Dermis microvascular lymphatic vessel endothelial cell (primary cell): ENCODE data around the gene SLC1A4. TPM values are rescaled to one million over a fixed set of nuclear protein-coding genes. Genes with fewer than 3 reads are reported as not detected.
"Not testable (repeated sequence)": the region's sequence is repeated elsewhere in the genome, so short reads cannot be mapped to it uniquely, and the experiment has no call there.

Source experiments
- DNase-seq, 2 donors: peaks; one replicate each; pipeline versions ENCODE4 v3.0.0 to v3.0.0-alpha.2; 2010; ENCODE audit warnings: low read depth in 2 of 2
- total RNA-seq: library from RNA; depleted of rRNA; stranded (reverse); fragments of >200 nt; gene quantifications from 2 replicates; pipeline ENCODE4 v1.2.1, GENCODE V29; 2014

The SLC1A4 gene
- total RNA-seq, 1 donor from 2014 or later, result 16.3 TPM

DNA sequence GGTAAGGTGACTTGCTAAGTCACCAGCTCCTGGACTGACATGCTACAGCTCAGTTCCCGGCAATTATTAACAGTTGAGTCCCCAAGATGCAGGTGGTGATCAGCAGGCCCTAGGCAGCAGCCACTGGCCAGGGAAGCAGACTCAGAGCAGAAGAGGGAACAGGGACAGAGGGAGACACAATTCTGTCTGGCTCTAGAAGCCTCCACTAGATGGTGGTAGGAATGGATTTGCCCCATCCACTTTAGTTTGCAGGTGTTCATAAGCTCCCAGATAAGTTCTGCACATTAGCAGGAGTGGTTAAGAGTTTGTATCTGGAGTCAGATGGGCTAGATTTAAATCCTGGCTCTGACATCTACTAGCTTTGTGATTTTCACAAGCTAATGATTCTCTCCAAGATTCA lies 25.5 kb upstream of the SLC1A4 start:
- DNase-seq, result no peak

DNA sequence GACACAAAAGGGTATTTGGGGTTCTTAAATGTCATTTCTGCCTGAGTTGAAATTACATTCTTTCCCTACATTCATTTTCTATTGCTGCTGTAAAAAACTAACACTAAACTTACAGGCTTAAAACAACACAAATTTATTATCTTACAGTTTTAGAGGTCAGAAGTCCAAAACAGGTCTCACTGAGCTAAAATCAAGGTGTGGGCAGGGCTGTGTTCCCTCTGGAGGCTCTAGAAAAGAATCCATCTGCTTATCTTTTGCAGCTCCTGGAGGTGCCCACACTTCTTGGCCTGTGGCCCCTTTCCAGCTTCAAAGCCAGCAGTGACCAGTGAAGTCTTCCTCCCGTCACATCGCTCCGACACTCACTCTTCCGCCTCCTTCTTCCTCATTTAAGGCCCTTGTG lies 23.2 kb upstream of the SLC1A4 start:
- no peak for DNase-seq

DNA sequence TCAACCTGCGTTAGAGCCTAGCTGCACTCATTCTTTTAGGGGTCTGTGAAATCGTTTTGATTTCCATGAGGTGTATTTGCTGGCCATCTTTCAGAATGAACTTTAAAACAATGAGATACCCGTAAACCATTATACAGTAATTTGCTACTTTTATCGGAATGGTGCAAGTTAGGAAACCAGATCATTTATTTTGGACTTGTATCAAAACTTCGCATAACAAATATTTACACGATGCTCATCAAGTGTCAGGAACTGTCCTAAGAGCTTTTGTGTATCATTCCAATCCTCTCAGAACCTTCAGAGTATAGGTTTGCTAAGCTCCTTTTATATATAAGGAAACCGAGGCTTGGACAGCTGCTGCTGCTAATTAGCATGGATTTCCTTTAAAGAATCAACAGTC lies 22.4 kb upstream of the SLC1A4 start:
- peak in 1 of 2 donors; percentile 18 for DNase-seq

DNA sequence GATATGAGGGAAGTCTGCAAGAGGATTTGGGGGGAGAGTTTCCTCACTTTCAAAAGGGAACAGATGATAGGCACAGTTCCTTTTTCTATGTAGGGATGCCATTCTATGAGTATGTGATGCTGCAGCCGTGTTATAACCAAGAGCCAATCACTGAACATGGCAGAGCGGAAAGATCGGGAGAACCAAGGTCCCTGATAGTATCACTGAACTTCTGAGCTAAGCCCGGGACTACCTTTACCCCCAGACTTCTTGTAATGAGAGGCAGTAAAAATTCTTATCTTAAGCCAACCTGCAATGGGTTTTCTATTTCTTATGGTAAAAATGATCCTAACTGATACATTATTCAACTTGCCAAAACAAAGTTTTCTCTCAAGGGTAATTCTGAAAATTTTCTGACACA lies 21.6 kb upstream of the SLC1A4 start:
- no peak for DNase-seq

DNA sequence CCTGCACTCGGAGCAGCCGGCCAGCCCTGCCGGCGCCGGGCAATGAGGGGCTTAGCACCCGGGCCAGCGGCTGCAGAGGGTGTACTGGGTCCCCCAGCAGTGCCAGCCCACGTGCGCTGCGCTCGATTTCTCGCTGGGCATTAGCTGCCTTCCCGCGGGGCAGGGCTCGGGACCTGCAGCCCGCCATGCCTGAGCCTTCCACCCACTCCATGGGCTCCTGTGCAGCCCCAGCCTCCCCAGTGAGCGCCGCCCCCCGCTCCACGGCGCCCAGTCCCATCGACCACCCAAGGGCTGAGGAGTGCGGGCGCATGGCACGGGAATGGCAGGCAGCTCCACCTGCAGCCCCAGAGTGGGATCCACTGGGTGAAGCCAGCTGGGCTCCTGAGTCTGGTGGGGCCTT lies 20.1 kb upstream of the SLC1A4 start:
- DNase-seq, result not testable (repeated sequence)

DNA sequence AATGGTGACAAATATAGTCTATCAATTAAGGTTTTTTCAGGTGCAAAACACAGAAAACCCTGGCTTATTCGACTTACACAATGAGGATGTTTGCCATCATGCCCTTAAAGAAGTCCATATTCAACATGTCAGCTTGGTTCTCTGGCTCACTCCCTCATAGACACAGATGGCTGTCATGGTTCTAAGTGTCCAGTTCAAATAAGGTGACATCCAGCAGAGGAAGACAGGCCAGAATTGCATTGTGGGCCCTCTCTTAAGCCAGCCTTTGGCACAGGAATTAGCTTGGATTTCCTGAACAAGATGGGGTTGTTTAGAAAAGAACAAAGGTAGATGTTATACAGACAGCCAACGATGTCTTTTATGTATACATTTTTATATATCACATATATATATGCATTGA lies 18.7 kb upstream of the SLC1A4 start:
- DNase-seq, result no peak

DNA sequence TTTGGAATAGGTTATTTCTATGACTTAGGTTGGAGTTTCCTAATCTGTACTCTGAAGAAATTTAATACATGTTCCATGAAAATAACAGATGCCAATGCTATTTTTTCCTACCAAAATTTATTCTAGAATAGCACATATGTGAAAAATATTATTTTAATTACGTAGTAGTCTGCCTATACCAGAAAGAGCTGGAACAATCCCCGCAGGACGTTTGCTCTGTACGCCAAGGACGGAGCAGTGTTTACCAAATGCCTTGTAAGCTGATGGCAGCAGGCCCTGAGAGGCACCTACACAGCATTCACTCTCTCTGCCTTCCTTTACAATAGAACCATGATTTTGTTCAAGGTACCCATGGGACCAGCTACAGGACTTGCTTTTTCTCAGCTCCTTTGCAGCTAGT lies 16.8 kb upstream of the SLC1A4 start:
- no peak for DNase-seq

DNA sequence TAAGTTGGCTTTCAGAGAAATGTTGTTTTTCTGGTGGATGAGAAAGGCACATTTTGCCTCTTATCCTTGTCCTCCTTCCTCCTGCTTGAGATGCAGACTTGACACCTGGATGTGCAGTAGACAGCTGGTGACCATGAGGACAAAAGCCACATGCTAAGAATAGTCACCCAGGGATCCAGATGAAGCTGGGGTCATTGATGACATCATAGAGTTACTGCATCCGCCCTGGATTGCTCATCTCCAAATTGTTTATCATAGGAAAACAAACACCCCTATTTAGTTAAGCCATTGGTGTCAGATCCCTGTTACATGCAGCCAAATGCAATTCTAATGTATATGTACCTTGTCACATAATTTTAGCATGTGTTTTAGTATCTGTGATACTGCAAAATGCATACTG lies 16.3 kb upstream of the SLC1A4 start:
- DNase-seq, result no peak

DNA sequence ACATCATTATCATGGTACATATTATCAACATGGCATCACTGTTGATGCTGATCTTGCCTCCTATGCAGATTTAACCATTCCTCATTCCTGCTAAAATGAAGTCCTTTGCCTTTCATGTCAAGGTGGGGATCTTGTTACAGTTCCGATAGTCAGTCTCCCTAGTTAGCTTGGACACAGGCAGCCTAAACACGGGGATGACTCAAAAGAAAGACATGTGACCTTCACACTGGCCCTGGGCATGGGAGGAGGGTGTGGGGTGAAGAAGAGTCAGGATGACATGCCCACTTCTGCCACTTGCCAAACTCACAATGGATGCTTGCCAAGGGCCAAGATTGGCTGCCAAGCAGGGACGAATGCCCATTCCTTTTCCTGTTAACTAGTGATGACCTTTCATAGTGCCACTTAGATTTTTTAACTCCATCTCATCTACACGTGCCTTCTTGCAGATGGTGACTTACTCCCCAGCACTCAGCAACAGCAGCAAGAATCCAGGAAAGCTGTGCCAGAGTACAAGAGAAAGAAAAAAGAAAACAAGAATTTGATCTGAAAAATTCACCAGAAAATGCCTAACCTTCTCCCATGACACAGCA lies 13.9 kb upstream of the SLC1A4 start:
- DNase-seq, result peak in 1 of 2 donors; percentile 47

DNA sequence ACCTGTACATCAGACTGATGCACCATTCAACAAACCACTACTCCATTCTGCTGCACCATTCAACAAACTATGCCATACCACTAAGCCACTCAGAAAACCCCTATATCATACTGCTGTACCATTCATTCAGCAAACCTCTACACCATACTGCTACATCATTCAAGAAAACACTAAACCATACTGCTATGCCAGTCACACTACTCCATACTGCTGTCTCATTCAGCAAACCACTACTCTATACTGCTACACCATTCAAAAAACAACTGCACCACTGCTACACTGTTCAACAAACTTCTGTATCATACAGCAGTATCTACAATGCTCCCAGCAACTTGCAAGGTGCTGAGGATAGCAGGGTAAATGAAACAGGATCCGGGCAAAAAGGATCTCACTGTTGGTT lies 12.9 kb upstream of the SLC1A4 start:
- DNase-seq, result no peak

DNA sequence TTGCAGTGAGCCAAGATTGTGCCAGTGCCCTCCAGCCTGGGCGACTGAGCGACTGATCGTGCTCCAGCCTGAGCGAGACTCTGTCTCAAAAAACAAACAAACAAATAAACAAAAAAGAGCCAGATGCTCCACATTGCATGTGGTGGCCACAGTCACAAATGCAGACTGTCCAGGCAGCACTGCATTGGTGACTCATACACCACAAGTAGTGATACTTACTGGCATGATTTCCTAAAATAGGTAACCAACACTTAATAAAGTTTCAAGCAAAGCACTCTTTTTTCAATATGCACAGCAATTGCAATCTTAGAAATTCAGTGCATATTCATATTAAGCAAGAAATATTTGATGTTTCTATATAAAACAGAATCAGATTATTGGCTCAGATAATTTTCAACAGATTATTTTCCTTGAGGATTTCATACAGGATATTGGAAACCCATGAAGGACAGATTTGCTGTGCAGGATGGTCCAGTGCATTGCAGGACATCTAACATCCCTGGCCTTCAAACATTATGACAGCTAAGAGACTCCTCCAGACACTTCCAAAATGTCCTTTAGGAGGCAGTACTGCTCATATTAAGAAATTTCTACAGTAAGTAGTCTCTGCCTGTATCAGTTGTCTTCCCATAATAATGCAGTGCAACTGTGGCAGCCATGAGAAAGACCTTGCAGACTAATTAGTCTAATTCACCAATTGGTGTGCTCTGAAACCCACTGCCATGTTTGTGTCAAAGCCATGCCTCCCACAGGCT lies 10.5 kb upstream of the SLC1A4 start:
- peak in 1 of 2 donors; percentile 39 for DNase-seq

DNA sequence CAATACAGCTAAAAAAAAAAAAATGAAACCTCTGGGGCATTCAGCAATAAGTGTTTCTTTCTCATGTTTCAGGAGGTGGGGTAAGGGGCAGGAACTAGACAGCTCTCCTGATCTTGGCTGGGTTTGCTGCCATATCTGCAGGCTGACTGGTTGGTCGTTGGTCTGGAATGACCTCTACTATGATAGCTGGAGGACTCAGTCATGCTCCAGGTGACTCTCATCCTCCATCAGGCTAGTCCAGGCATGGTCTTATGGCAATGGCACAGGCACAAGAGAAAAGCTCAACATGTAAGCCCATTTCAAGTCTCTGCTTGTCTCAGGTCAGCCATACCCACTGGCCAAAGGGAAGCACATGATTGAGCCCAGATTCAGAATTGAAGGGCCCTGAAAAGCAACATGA lies 9.5 kb upstream of the SLC1A4 start:
- DNase-seq, result no peak

DNA sequence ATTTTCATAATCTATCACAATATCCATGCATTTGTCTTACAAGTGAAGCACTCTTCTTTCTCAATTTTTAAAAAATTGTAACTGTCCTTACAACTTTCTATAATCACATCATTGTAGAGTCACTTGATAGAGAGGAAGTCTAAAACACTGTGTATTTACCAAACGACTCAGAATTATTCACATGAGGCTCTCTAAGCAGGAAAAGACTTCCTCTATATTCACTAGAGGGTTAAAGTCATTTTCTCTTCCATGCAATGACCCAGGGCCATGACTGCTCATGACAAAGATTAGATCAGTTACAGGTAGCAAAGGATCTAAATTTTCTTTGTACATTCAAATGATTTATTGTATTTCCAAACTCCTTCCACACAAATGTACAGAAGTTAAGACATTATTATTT lies 9.0 kb upstream of the SLC1A4 start:
- DNase-seq, result no peak

DNA sequence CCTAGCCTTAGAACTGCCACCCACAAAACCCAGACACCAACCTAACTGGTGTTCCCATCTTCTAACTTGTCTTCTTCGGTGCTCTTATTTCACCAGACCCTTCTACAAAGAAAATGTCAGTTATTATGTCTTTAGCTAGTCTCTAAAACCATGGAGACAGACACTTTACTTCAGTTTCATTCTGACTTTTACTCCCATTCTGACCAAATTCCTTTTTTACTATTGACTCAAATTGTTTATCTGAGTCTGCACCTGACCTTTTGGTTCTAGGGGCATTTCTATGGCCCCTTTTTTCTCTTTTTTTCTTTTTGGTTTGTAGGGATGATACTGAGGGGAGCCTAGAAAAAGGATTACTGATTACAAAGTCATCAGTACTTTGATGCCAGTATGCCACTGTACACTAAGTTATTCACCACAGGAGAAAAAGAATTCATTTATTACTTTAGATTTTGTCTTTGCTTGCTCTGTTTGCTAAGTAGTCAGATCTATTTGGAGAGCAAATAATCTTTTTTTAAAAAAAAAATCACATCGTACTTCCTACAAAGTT lies 6.8 kb upstream of the SLC1A4 start:
- no peak for DNase-seq

DNA sequence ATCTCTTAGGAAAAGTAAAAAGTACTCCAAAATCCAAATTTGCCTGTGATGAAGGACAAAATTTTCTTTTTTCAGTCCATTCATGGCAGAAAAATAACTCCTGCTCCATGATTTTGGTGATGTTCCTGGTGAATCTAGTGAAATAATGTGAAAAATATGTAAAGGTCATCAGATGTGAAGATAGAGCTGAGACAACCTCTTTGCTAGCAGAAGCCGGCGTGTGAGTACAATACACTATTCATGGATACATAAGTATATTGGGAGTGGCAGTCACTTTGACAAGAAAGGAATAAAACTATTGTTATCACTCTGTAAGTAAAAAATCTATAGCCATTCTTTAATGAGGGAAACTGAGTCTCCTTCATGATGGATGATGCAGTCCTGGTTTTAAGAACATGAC lies 6.3 kb upstream of the SLC1A4 start:
- no peak for DNase-seq

DNA sequence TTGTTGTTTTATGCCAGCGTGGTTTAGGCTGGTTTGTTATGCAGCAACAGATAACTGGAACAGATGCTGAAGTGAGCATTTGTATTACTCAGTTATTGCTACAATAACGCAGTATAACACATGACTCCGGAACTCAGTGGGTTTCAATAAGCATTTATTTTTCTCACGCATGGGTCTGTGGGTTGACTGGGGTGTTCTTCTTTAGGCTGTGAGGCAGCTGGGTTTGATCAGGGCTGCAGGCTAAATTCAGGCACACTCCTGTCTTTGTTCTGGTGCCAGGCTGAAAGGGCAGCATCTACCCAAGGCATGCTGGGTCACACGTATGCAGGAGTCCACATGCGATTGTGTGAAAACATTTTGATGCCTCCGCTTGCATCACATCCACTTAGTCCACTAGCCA lies 3.8 kb upstream of the SLC1A4 start:
- DNase-seq, result no peak

DNA sequence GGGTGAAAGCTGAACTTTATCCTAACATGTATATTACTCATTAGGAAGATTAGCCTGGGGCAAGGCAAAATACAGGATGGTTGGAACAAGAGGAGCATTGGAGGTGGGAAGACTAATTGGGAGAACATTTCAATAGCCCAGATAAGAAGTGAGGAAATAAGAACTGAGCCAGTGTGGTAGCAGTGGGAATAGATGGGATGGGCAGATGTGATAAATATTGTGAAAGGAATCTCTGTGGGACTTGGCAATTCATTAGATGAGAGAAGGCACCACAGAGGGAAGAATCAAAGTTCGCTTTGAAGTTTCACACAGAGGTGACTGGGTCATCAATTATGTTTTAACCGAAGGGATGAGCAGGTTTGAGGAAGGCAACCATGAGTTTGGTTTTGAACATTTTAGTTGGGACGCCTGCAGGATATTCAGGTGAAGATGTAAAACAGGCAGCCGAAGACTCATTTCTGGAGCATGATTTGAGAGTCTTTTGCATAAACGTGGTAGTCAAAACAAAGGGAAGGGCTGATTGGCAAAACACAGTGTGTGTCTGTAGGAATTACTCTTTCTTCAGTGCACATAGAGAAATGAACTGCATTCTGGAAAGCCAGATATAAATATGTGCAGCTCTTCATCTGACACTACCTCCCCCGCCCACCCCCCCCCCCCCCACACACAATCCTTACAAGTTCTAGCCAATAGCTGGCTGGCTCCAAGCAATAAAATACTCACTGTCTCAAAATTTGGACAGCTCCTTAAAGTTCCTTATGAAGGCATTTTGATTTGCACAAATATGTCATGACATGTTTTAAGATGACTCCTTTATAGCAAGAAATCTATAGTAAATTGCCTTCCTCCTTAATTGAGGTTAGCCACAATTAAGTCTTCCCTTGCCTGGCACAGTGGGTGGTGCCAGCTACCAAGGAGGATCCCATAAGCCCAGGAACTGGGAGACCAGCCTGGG lies 1.9 kb upstream of the SLC1A4 start:
- peak in 1 of 2 donors; percentile 16 for DNase-seq

DNA sequence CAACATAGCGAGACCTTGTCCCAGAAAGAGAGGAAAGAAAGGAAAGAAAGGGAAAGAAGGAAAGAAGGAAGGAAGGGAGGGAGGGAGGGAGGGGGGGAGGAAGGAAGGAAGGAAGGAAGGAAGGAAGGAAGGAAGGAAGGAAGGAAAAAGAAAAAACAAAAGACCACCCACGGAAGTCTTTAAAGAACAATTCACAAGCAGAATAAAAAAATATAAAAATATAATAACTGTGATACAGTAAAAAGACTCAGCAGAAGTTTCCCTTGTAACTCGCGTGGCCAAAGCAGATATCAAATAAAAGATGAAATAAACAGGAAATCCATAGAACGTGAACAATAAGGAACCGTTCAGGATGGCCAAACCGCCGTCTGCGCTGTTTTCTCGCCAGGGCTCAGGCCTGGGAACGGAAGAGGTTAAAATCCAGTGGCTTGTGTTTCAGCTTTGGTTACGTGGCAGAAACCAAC lies 1.2 kb upstream of the SLC1A4 start:
- peak; percentile 36 to 95 for DNase-seq

DNA sequence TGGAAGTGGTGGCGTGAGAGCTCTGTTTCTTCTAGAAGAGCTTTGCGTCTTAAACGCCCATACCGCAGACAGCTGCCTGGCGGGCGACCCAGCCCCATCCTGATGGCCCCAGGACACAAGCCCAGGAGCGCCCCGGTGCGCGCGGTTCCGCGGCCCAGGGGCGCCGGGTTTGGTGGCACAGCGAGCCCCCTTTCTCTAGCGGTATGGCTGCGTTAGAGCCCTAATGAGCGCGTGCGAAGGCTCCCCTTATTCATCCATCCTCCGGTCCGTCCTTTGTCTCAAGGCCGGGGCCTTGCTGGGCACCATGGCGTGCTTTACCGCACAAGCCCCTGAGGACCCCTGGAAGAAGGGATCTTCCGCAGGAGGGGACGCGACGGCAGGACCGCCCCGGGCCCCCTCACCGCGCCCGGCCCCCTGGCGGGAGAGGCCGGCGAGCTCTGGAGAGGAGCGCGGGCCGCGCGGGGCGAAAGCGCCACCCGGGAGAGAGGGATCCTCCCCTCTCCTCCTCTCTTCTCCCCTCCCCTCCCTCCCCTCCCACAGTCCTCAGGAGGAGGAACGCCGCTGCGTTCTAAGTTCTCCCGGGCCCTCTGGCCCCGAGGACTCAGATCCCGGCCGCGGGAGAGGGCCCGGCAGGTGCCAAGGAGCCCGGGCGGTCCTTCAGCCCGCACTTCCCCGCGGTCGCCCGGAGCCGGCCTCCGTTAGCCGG lies 626 bp upstream of the SLC1A4 start:
- peak in 1 of 2 donors; percentile 39 for DNase-seq

DNA sequence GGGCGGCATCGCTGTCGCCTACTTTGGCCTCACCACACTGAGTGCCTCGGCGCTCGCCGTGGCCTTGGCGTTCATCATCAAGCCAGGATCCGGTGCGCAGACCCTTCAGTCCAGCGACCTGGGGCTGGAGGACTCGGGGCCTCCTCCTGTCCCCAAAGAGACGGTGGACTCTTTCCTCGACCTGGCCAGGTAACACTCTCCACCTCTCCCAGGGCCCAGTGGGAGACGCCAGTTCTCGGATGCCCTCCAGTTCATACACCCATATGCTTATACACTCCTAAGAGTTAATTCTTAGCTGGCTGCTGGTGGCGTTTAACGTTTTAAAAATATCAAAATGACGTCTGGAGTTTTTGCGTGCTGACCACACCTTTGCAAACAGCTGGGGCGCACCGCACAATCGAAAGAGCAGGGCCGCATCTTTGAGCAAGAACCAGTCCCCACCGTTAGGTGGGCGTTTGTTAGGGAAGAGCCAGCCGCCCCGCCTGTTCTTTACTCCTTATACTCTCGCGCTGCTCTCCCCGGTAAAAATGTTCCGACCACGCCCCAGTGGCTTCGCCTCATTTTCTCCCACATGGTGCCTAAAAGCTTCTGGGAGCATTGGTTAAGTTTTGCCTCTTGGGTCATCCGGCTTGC lies 899 bp downstream of the SLC1A4 start:
- DNase-seq, result peak in 1 of 2 donors; percentile 20

DNA sequence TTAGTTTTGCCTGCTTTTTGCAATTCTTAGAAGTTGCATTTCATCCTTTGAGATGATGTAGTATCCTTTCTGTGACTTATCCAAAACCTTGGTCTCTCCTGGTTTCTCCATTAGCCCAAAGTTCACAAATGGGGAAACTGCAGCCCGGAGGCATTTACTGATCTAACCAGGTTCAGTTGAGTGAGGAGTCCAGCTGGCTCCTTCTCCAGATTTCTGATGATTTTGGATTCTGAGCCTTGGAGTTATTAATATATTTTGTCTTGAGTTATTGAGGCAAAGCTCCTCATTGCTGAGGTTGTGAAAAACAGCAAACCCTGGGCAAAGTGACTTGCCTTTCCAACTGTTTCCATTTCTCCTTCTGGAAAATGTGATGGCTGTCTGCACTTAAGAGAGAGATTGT lies 1.7 kb downstream of the SLC1A4 start:
- DNase-seq, result no peak
